ENCODE results near the gene SFXN5. TPM values are rescaled to one million over a fixed set of nuclear protein-coding genes. Genes with fewer than 3 reads are reported as not detected.
"Not testable (repeated sequence)": the region's sequence is repeated elsewhere in the genome, so short reads cannot be mapped to it uniquely, and the experiment has no call there.

SFXN5 gene
- total RNA-seq, 1 experiment from 2014 or later: 15.2 TPM

DNA sequence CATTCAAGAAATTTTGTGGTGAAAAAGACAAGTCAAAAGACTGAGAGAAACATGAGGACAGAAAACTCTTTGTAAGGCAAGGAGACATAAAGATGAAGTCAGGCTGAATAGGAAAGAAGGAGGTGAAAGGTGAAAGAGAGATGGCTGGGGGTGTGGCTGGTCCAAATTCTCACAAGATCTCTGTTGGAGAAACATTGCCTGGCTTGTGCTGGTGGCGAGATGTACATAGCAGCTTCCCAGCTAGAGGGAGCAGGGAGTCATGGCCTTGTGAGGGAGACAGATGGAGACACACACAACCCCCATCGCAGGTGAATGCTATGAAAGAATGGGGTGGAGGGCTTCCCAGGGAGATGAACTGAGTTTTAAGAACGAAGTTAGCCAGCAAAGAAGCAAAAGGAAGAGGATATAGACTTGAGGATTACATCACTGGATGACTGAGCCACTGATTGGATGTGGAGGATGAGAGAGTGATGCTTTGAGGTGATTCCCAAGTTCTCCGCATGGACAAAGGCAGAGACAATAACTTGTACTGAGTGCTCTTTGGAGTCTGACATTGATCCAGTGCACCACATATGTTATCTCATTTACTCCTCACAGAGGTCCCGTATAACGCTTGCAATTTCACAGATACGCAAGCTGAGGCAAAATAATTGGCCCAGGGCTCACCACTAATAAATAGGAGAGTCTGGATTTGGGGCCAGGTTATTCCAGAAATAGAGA is 157.9 kb downstream of the SFXN5 start:
- H3K27ac ChIP-seq: no peak overlapping the region
- H4K20me1 ChIP-seq (ENCODE audit: insufficient read depth): no peaks in the 10 kb centered on the region
- peaks cover 14% of the 10 kb centered on the region for H3K4me1 ChIP-seq (replicated peaks; ENCODE audit: insufficient read depth)
- no peaks in the 10 kb centered on the region for H3K9me3 ChIP-seq (ENCODE audit: insufficient read depth, low read depth)
- H3K9me2 ChIP-seq (ENCODE audit: insufficient read depth): 0 out of 2 replicates have a peak, but pooled peaks cover 6% of the 10 kb centered on the region
- peaks cover 67% of the 10 kb centered on the region for H3K27me3 ChIP-seq (ENCODE audit: insufficient read depth, low read depth)
- POLR2A ChIA-PET (ENCODE audit: unreplicated experiment): no interaction called here
- no peaks in the 10 kb centered on the region for H3K79me2 ChIP-seq (ENCODE audit: low read depth)
- peaks cover 5% of the 10 kb centered on the region; the same call in 1 of the 2 replicates for H3F3A ChIP-seq (ENCODE audit: insufficient read depth, low read depth)
- TF ChIP-seq EZH2 (IDR thresholded peaks at IDR 0.05; ENCODE audit: low read depth): no peak
- TF ChIP-seq, protein P1, sequence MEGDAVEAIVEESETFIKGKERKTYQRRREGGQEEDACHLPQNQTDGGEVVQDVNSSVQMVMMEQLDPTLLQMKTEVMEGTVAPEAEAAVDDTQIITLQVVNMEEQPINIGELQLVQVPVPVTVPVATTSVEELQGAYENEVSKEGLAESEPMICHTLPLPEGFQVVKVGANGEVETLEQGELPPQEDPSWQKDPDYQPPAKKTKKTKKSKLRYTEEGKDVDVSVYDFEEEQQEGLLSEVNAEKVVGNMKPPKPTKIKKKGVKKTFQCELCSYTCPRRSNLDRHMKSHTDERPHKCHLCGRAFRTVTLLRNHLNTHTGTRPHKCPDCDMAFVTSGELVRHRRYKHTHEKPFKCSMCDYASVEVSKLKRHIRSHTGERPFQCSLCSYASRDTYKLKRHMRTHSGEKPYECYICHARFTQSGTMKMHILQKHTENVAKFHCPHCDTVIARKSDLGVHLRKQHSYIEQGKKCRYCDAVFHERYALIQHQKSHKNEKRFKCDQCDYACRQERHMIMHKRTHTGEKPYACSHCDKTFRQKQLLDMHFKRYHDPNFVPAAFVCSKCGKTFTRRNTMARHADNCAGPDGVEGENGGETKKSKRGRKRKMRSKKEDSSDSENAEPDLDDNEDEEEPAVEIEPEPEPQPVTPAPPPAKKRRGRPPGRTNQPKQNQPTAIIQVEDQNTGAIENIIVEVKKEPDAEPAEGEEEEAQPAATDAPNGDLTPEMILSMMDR (conservative IDR thresholded peaks at IDR 0.05): no peak
- no TSS peak for BruUV-seq (replicated peaks)
- intact Hi-C loops (cut with micrococcal nuclease; ENCODE audit: unreplicated experiment): no loop called here
- CTCF ChIA-PET: no interaction called here
- H3K4me2 ChIP-seq: no peak overlapping the region
- H3K36me3 ChIP-seq (ENCODE audit: low read depth): no peaks in the 10 kb centered on the region
- H2AFZ ChIP-seq: no peak overlapping the region
- no peak overlapping the region for H3K4me3 ChIP-seq
- no peak for DNase-seq

DNA sequence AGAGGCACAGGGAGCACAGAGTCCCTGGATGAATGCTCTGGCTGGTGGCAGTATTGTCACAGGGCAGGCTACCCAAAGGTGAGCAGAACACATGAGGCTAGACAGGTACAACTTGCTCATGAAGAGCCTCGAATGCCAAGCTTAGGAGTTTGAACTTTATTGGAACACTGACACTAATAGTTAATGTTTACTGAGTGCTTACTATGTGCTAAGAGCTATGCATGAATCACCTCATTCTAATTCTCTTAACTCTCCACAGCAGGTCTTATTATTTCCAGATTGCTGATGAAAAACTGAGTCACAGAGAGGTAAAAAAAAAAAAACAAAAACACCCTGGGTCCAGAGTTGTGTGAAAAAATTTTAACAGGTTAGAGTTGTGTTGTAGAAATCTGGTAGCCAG is 160.3 kb downstream of the SFXN5 start:
- H3K27ac ChIP-seq: no peak overlapping the region
- no TSS peak for BruUV-seq (replicated peaks)

DNA sequence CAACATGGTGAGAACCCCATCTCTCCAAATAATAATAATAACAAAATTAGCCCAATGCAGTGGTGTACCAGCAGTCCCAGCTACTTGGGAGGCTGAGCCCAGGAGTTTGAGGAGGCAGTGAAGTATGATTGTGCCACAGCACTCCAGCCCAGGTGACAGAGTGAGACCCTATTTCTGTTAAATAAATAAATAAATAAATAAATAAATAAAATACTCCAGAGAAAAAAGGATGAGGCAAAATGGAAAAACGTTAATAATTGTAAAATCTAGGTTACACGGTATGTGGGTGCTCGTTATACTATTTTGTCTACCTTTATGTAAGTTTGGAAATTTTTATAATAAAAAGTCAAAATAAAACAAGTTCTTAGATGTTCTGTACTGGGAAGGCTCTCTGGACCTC is 162.8 kb downstream of the SFXN5 start:
- Histone ChIP-seq H3K9me3 (ENCODE audit: insufficient read depth, low read depth) (no peaks in the 10 kb centered on the region), H4K20me1 (ENCODE audit: insufficient read depth) (no peaks in the 10 kb centered on the region), H3K27me3 (ENCODE audit: insufficient read depth, low read depth) (peaks cover 37% of the 10 kb centered on the region; the same call in 1 of the 2 replicates), H3K9me2 (ENCODE audit: insufficient read depth) (0 out of 2 replicates have a peak, but pooled peaks cover 6% of the 10 kb centered on the region), H3K4me1 (replicated peaks; ENCODE audit: insufficient read depth) (peaks cover 10% of the 10 kb centered on the region; the same call in 1 of the 2 replicates), H2AFZ (no peak overlapping the region), H3K36me3 (ENCODE audit: low read depth) (no peaks in the 10 kb centered on the region), H3K27ac (no peak overlapping the region), H3K4me3 (no peak overlapping the region), H3K79me2 (ENCODE audit: low read depth) (no peaks in the 10 kb centered on the region), H3K4me2 (no peak overlapping the region), H3F3A (ENCODE audit: insufficient read depth, low read depth) (peaks cover 5% of the 10 kb centered on the region; the same call in 1 of the 2 replicates)
- BruUV-seq (replicated peaks): no TSS peak
- DNase-seq: no peak
- CTCF ChIA-PET: no interaction called here
- POLR2A ChIA-PET (ENCODE audit: unreplicated experiment): no interaction called here
- intact Hi-C loops (cut with micrococcal nuclease; ENCODE audit: unreplicated experiment): no loop called here
- TF ChIP-seq, protein P1 (conservative IDR thresholded peaks at IDR 0.05): no peak
- TF ChIP-seq EZH2 (IDR thresholded peaks at IDR 0.05; ENCODE audit: low read depth): no peak

More for the DNA sequence above, 160.3 kb downstream of the SFXN5 start:
- H2AFZ ChIP-seq: no peak overlapping the region
- TF ChIP-seq, protein P1 (conservative IDR thresholded peaks at IDR 0.05): no peak
- 0 out of 2 replicates have a peak overlapping the region, but pooled peaks have one; percentile 1 for H3K4me2 ChIP-seq
- ChIA-PET POLR2A (ENCODE audit: unreplicated experiment) (no interaction called here), CTCF (no interaction called here)
- no peaks in the 10 kb centered on the region for H4K20me1 ChIP-seq (ENCODE audit: insufficient read depth)
- no peaks in the 10 kb centered on the region for H3K36me3 ChIP-seq (ENCODE audit: low read depth)
- intact Hi-C loops (cut with micrococcal nuclease; ENCODE audit: unreplicated experiment): no loop called here
- no peaks in the 10 kb centered on the region for H3K79me2 ChIP-seq (ENCODE audit: low read depth)
- H3F3A ChIP-seq (ENCODE audit: insufficient read depth, low read depth): peaks cover 5% of the 10 kb centered on the region; the same call in 1 of the 2 replicates
- no peak overlapping the region for H3K4me3 ChIP-seq
- DNase-seq: peak in 1 of 2 experiments; percentile 57
- no peaks in the 10 kb centered on the region for H3K9me3 ChIP-seq (ENCODE audit: insufficient read depth, low read depth)
- peaks cover 5% of the 10 kb centered on the region for H3K4me1 ChIP-seq (replicated peaks; ENCODE audit: insufficient read depth)
- peaks cover 60% of the 10 kb centered on the region for H3K27me3 ChIP-seq (ENCODE audit: insufficient read depth, low read depth)
- H3K9me2 ChIP-seq (ENCODE audit: insufficient read depth): 0 out of 2 replicates have a peak, but pooled peaks cover 6% of the 10 kb centered on the region

DNA sequence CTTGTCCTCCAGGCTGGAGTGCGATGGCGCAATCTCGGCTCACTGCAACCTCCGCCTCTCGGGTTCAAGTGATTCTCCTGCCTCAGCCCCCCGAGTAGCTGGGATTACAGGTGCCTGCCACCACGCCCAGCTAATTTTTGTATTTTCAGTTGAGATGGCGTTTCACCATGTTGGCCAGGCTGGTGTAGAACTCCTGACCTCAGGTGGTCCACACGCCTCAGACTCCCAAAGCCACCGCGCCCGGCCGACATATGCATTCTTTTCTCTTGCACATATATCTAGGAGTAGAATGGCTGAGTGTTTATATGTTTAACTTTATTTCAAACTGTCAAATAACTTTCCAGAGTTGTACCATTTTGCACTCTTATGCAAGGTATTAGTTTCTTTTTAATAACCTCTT is 164.1 kb downstream of the SFXN5 start:
- POLR2A ChIA-PET (ENCODE audit: unreplicated experiment): not testable (repeated sequence)
- peaks cover 37% of the 10 kb centered on the region for H3K27me3 ChIP-seq (ENCODE audit: insufficient read depth, low read depth)

More for the DNA sequence above, 164.1 kb downstream of the SFXN5 start:
- H3F3A ChIP-seq (ENCODE audit: insufficient read depth, low read depth); H3K36me3 ChIP-seq (ENCODE audit: low read depth); H3K4me1 ChIP-seq (replicated peaks; ENCODE audit: insufficient read depth); H3K4me3 ChIP-seq; CTCF ChIA-PET; DNase-seq; BruUV-seq (replicated peaks); H4K20me1 ChIP-seq (ENCODE audit: insufficient read depth); H2AFZ ChIP-seq; H3K79me2 ChIP-seq (ENCODE audit: low read depth); intact Hi-C loops (cut with micrococcal nuclease; ENCODE audit: unreplicated experiment); H3K9me3 ChIP-seq (ENCODE audit: insufficient read depth, low read depth); H3K4me2 ChIP-seq; H3K9me2 ChIP-seq (ENCODE audit: insufficient read depth); H3K27ac ChIP-seq: not testable (repeated sequence)

Data from PC-9 (cell line).